ENCODE results near the gene KIF1C. TPM values are rescaled to one million over a fixed set of nuclear protein-coding genes. Genes with fewer than 3 reads are reported as not detected.

KIF1C gene
- 10 to 100 TPM; 32.6 to 43.0 TPM for total RNA-seq

DNA sequence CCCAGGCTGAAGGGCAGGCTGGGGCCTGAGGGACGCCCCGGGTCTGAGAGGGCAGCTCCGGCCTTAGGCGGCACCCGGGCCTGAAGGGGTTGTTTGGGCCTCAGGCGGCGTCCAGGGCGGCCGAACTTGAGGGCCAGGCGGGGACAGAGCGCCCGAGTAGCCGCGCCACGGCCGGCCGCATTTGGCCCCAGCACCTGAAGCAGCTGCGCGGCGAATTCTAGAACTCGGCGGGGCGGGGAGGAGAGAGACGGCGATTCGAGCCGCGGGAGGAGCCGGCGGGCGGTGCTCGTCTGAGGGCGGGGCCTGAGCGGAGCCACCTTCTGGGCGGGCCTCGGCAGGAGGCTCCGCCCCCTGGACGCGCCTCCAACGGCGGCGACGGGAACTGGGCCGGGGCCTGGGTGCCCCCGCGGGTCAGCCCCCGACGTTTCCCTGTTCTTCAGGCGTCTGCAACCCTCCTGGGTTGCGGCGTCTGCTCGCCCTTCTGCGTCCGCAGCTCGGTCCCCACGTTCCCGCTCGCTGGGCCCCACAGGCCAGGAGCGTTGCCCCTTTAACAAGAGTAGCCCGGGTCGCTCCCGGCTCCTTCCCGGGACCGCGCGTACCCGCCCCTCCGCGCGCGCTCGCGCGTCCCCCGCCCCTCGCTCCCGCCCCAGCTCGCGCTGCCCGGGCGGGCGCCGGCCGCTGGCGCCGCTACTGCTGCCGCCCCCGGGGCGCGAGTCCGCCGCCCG, at the start of gene KIF1C, which contains the start of gene INCA1:
KIF1C (plus strand) TSS at position 649 of the 725 bp plus-strand sequence. CDS start 2,297 bp downstream, outside the sequence.
INCA1 (minus strand) TSS at position 221 of the 725 bp plus-strand sequence. CDS start 3,085 bp downstream, outside the sequence.
- Mint-ChIP-seq H3K27me3 (no peaks in the 10 kb centered on the region), H3K4me1 (peaks cover 20% of the 10 kb centered on the region), H3K36me3 (ENCODE audit: low read depth) (peaks cover 15% of the 10 kb centered on the region), H3K27ac (peak within 1 kb of the TSS; percentile 55), H3K4me3 (peak within 1 kb of the TSS; percentile 80), H3K9me3 (ENCODE audit: low read depth) (no peaks in the 10 kb centered on the region)
- ChIA-PET POLR2A (interaction anchor here (0.6 to 1.7 kb wide), 6 partner anchors 11 to 288 kb away, joined by 3 to 9 read pairs (median 3); partner anchors contain the start of genes PFN1, RNF167 and SLC25A11), CTCF (interaction anchor here (0.6 to 1.8 kb wide), 8 partner anchors 9 to 314 kb away, joined by 3 to 6 read pairs (median 3); partner anchors contain the start of genes CAMTA2, RNF167, SLC25A11 and SPAG7)
- DNase-seq (peak; percentile 96), ATAC-seq (peak; percentile 95)
- intact Hi-C loops (cut with DNase I, micrococcal nuclease): loop anchor here (1.0 to 5.0 kb wide), 17 partner anchors 9 to 1104 kb away; partner anchors contain the start of genes RNF167 (in 2 of the 2), SLC25A11 (in 2 of the 2), C17orf107 (in 1 of the 2) and CAMKK1 (in 1 of the 2)

GRCh38 chr17:4948166-4948930, 49.4 kb upstream of the KIF1C start, which contains the start of gene PFN1:
Gene PFN1 (minus strand): TSS chr17:4948530. CDS start chr17:4948394, 136 bp downstream.
- ATAC-seq (peak; percentile 23), DNase-seq (peak; percentile 96)
- POLR2A ChIA-PET: interaction anchor here (0.8 to 9.2 kb wide), 3 partner anchors 8 to 50 kb away, joined by 3 to 80 read pairs (median 8); partner anchors contain the start of genes KIF1C, RNF167, SLC25A11 and SPAG7
- Mint-ChIP-seq H3K4me3 (peak within 1 kb of the TSS; percentile 99), H3K4me1 (peaks cover 40% of the 10 kb centered on the region), H3K36me3 (ENCODE audit: low read depth) (peaks cover 44% of the 10 kb centered on the region), H3K27ac (peak within 1 kb of the TSS; percentile 100), H3K27me3 (no peaks in the 10 kb centered on the region), H3K9me3 (ENCODE audit: low read depth) (no peaks in the 10 kb centered on the region)
- CTCF ChIA-PET: interaction anchor here (0.6 to 1.0 kb wide), 2 partner anchors 19 kb away, joined by 4 to 5 read pairs; partner anchors contain the start of gene SPAG7
- intact Hi-C loops (cut with DNase I, micrococcal nuclease): loop anchor here (1.0 to 10.0 kb wide), 14 partner anchors 8 to 1694 kb away; partner anchors contain the start of genes ARRB2 (in 2 of the 2), RNF167 (in 2 of the 2), SLC25A11 (in 2 of the 2) and ATP2A3 (in 1 of the 2)

DNA sequence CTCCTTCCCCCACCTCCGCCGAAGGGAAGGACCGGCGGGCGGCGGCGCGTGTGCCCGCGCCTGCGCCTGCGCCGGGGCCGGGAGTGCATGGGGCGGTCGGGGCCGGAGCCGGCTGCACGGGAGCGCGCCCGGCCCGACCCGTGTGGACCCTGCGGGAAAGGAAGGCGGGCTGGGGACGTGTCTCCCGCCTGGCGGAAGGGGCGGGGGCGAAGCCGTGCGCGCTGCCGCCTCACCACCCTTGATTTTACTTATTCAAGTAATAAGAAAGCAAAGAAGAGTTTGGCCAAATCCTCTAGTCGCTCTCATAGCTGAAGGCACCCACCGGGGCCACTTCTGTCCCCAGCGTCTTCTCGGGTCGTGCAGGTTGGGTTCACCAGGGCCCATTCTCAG, 48.8 kb upstream of the KIF1C start:
- no peaks in the 10 kb centered on the region for H3K9me3 Mint-ChIP-seq (ENCODE audit: low read depth)
- DNase-seq (peak; percentile 88), ATAC-seq (peak; percentile 39)
- H3K4me1 Mint-ChIP-seq: peaks cover 34% of the 10 kb centered on the region
- POLR2A ChIA-PET: interaction anchor here (0.8 to 9.2 kb wide), 2 partner anchors 9 to 19 kb away, joined by 8 to 80 read pairs; partner anchors contain the start of genes RNF167, SLC25A11 and SPAG7
- peaks cover 42% of the 10 kb centered on the region for H3K36me3 Mint-ChIP-seq (ENCODE audit: low read depth)
- H3K27me3 Mint-ChIP-seq: no peaks in the 10 kb centered on the region
- intact Hi-C loops (cut with DNase I, micrococcal nuclease): loop anchor here (1.0 to 10.0 kb wide), 16 partner anchors 9 to 1693 kb away; partner anchors contain the start of genes ARRB2 (in 2 of the 2), RNF167 (in 2 of the 2), SLC25A11 (in 2 of the 2) and SPAG7 (in 2 of the 2)
- H3K4me3 Mint-ChIP-seq: peak overlapping the region; percentile 99
- H3K27ac Mint-ChIP-seq: peak overlapping the region; percentile 100
- CTCF ChIA-PET: interaction anchor here (0.6 kb wide), 1 partner anchor 19 kb away, joined by 5 read pairs; the partner anchor contains the start of gene SPAG7

DNA sequence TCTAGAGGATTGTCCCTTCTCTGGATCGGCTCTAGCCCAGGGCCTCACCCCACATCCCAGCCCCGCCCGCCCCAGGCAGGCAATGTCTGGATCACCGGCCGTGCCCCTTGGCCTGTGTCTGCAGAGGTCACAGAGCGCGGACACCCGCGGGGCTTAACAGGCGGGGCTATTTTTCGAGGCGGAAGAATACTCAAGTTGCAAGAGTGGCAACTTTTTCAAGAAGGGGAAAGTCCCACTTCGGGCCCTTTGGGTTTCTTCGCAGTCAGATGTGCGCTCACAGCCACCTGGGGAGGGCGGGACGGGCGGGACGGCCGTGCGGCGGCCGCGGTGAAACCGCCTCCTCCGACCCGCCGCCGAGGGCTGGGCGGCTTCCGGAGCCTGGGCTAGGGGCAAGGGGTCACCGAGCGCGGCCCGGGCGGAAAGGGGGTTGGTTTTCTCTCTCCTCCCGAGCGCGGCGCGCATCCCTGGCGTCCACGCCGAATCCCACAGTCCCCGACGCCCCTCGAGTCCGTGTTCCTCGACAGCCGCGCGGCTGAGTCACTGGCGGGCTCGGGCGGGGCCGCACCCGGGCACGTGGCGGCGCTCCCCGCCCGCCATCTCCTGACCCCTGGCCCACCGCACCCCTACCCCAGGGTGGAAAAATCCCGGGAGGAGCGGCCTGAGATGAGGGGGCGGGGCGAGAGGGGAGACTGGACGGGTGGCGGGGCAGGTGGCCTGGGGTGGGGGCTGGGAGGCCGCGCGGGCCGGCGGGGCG, 48.3 kb upstream of the KIF1C start:
- H3K9me3 Mint-ChIP-seq (ENCODE audit: low read depth): no peaks in the 10 kb centered on the region
- H3K4me1 Mint-ChIP-seq: peaks cover 28% of the 10 kb centered on the region
- ChIA-PET POLR2A (interaction anchor here (0.6 to 9.2 kb wide), 4 partner anchors 9 to 25 kb away, joined by 3 to 80 read pairs (median 7); partner anchors contain the start of genes RNF167, SLC25A11 and SPAG7), CTCF (interaction anchor here (0.9 kb wide), 1 partner anchor 18 kb away, joined by 4 read pairs; the partner anchor contains the start of gene SPAG7)
- ATAC-seq (peak; percentile 25), DNase-seq (peak; percentile 86)
- no peaks in the 10 kb centered on the region for H3K27me3 Mint-ChIP-seq
- intact Hi-C loops (cut with DNase I, micrococcal nuclease): loop anchor here (1.0 to 10.0 kb wide), 12 partner anchors 18 to 1693 kb away; partner anchors contain the start of genes ATP2A3 (in 1 of the 2), C17orf107 (in 1 of the 2), CAMTA2 (in 1 of the 2) and KIAA0753 (in 1 of the 2)
- H3K27ac Mint-ChIP-seq: peak overlapping the region; percentile 89
- H3K36me3 Mint-ChIP-seq (ENCODE audit: low read depth): peaks cover 38% of the 10 kb centered on the region
- peak overlapping the region; percentile 99 for H3K4me3 Mint-ChIP-seq

DNA sequence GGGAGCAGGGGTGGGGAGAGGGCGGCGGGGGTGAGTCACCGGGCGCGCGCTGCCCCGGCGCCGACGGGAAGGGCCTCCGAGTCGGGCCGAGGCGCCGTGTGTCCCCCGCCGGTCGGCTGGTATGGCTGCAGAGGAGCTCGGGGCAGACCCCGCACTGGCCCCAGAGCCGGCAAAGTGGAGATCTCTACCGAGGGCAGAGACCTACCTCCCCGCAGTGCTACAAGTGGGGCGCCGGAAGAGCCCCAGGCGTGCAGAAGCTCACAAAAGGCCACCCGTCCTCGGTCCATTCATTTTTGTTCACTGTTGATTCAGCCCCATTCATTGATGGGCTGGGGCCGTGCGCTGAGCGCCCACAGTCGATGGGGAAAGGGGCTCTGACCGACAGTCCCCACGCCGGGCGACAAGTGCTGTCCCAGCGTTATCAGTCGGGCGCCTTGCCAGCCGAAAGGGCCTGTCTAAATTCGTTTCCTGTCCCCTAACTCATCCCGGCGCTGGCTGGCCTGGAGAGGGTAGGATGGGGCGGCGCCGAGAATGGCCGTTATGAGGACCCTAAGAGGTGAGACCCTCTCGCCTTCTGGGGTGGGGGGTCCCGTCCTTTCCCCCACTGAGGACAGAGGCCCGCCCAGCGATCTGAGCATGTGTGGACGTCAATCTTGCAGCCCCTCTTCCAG, 47.5 kb upstream of the KIF1C start:
- CTCF ChIA-PET: interaction anchor here (0.6 to 0.9 kb wide), 2 partner anchors 17 to 161 kb away, joined by 3 to 4 read pairs; partner anchors contain the start of gene SPAG7
- peak; percentile 62 for DNase-seq
- intact Hi-C loops (cut with DNase I, micrococcal nuclease): loop anchor here in 1 of 2 experiments (1.0 kb wide), 2 partner anchors 37 to 128 kb away; partner anchors contain the start of genes CAMTA2 and ZFP3

DNA sequence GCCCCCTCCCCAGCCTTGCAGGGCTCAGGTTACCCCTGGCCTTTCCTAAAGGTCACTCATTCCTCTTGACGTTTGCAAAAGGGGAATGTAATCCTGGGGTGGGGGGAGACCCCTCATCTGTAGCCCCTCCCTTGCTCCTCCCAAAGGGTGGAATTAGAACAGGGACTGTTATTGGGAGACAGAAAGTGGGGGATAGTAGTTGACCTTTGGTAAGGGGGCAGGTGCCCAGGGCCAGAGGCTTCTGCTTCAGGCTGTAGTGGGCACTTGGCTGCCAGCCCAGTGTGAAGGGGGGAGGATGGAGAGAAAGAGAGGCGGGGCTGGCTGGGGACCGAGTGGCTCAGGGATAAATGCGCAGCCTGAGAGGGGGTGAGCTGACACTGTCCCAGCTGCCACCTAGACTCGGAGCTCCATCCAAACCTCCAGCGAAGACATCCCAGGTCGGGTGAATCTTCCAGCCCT, 47.0 kb upstream of the KIF1C start, which contains the start of gene ENO3:
ENO3 (plus strand) TSS at position 374 of the 459 bp plus-strand sequence. CDS start 711 bp downstream, outside the sequence.
- ChIA-PET CTCF (interaction anchor here (0.7 to 1.5 kb wide), 3 partner anchors 17 to 42 kb away, joined by 3 to 4 read pairs (median 3); partner anchors contain the start of gene SPAG7), POLR2A (interaction anchor here (0.5 to 9.2 kb wide), 5 partner anchors 8 to 227 kb away, joined by 3 to 80 read pairs (median 4); partner anchors contain the start of genes RNF167, SLC25A11 and SPAG7)
- Mint-ChIP-seq H3K9me3 (ENCODE audit: low read depth) (no peaks in the 10 kb centered on the region), H3K27ac (peak within 1 kb of the TSS; percentile 94), H3K4me1 (peaks cover 16% of the 10 kb centered on the region), H3K4me3 (peak within 1 kb of the TSS; percentile 99), H3K27me3 (no peaks in the 10 kb centered on the region), H3K36me3 (ENCODE audit: low read depth) (peaks cover 25% of the 10 kb centered on the region)
- DNase-seq (no peak), ATAC-seq (no peak)
- intact Hi-C loops (cut with DNase I, micrococcal nuclease): loop anchor here in 1 of 2 experiments (1.0 kb wide), 2 partner anchors 37 to 128 kb away; partner anchors contain the start of genes CAMTA2 and ZFP3

More for the DNA sequence above, 47.5 kb upstream of the KIF1C start:
- POLR2A ChIA-PET: interaction anchor here (0.5 to 9.2 kb wide), 6 partner anchors 9 to 226 kb away, joined by 3 to 80 read pairs (median 4); partner anchors contain the start of genes RNF167, SLC25A11 and SPAG7
- peak; percentile 8 for ATAC-seq
- peak overlapping the region; percentile 99 for H3K4me3 Mint-ChIP-seq
- peak overlapping the region; percentile 94 for H3K27ac Mint-ChIP-seq
- H3K9me3 Mint-ChIP-seq (ENCODE audit: low read depth): no peaks in the 10 kb centered on the region
- H3K27me3 Mint-ChIP-seq: no peaks in the 10 kb centered on the region
- peaks cover 30% of the 10 kb centered on the region for H3K36me3 Mint-ChIP-seq (ENCODE audit: low read depth)
- peaks cover 21% of the 10 kb centered on the region for H3K4me1 Mint-ChIP-seq

DNA sequence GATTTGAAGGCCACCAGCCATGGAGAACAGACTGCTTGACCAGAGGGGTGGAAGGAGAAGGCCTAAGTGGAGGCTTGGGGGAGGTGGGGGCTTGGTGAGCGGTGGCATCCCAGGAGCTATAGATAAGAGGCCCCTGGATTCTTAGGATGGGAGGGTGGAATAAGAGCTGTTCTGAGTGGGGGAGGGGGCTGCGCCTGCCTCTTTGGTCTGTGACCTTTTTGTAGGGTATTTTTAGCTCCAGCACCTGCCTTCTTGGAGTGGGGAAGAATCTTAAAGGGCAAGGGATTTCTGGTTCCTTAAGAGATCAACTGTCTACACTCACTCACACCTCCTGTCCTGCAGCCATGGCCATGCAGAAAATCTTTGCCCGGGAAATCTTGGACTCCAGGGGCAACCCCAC, 46.3 kb upstream of the KIF1C start:
- ChIA-PET POLR2A (interaction anchor here (1.0 to 9.2 kb wide), 3 partner anchors 11 to 16 kb away, joined by 3 to 80 read pairs (median 7); partner anchors contain the start of genes RNF167, SLC25A11 and SPAG7), CTCF (interaction anchor here (0.5 to 1.5 kb wide), 4 partner anchors 14 to 100 kb away, joined by 3 read pairs; partner anchors contain the start of gene SPAG7)
- intact Hi-C loops (cut with DNase I, micrococcal nuclease): no loop called here
- Mint-ChIP-seq H3K4me1 (peaks cover 20% of the 10 kb centered on the region), H3K9me3 (ENCODE audit: low read depth) (no peaks in the 10 kb centered on the region), H3K27me3 (no peaks in the 10 kb centered on the region), H3K27ac (no peak overlapping the region), H3K4me3 (peak overlapping the region; percentile 99), H3K36me3 (ENCODE audit: low read depth) (peaks cover 18% of the 10 kb centered on the region)
- DNase-seq (no peak), ATAC-seq (no peak)

DNA sequence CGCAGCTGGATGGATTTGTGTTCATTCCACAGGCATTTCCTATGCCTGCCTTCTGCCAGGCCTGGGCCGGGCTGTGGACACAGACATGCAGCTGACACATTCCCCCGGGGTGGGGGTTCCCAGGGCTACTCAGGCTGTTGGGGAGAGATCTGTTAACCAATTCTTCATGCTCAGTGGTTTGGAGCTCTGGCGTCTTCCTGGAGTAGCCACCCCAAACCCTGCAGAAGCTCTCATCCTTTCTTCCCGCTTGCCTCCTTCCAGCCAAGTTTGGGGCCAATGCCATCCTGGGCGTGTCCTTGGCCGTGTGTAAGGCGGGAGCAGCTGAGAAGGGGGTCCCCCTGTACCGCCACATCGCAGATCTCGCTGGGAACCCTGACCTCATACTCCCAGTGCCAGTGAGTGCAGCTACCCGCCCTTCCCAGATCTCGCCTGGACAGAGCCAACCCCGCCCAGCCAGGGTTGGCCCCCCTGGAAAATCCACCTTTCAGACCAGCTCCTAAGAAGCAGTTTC, 44.2 kb upstream of the KIF1C start:
- POLR2A ChIA-PET: interaction anchor here (1.1 to 1.3 kb wide), 2 partner anchors 13 to 16 kb away, joined by 3 to 5 read pairs; partner anchors contain the start of gene SPAG7
- no peaks in the 10 kb centered on the region for H3K9me3 Mint-ChIP-seq (ENCODE audit: low read depth)
- CTCF ChIA-PET: interaction anchor here (0.5 to 0.7 kb wide), 5 partner anchors 26 to 163 kb away, joined by 3 read pairs; no protein-coding TSS in a partner anchor
- H3K27ac Mint-ChIP-seq: no peak overlapping the region
- intact Hi-C loops (cut with DNase I, micrococcal nuclease): no loop called here
- H3K4me3 Mint-ChIP-seq: no peak overlapping the region
- ATAC-seq (no peak), DNase-seq (no peak)
- no peaks in the 10 kb centered on the region for H3K27me3 Mint-ChIP-seq
- peaks cover 11% of the 10 kb centered on the region for H3K36me3 Mint-ChIP-seq (ENCODE audit: low read depth)
- peaks cover 23% of the 10 kb centered on the region for H3K4me1 Mint-ChIP-seq
